ENCODE measurements around the gene ATG101.

ATG101 gene, protein sequence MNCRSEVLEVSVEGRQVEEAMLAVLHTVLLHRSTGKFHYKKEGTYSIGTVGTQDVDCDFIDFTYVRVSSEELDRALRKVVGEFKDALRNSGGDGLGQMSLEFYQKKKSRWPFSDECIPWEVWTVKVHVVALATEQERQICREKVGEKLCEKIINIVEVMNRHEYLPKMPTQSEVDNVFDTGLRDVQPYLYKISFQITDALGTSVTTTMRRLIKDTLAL

GRCh38 chr12:52069327-52070184 is at the start of gene ATG101:
Gene ATG101, plus strand, starts transcription at chr12:52069978. Its CDS starts 3,673 bp downstream, at chr12:52073651.
- peak; percentile 83 for DNase-seq

GRCh38 chr12:52020539-52021336 is 49.0 kb upstream of the ATG101 start:
- peak; percentile 43 for DNase-seq

DNA sequence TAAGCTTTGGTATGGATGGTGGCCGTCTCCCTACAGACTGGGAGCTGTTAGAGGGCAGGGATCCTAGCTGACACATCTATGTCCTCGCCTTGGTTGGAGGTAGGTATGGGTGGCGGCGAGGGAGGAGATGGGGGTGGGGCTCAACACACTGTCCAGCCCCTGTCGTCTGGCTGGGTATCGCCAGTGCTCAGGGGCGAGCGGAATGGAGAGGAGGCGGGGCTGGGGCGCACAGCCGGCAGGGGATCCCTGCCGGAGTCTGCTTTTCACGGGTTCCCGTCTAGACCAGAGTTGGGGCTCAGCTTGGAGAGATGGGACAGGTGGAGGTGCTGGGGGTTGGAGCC is 47.0 kb upstream of the ATG101 start:
- peak; percentile 55 for DNase-seq

DNA sequence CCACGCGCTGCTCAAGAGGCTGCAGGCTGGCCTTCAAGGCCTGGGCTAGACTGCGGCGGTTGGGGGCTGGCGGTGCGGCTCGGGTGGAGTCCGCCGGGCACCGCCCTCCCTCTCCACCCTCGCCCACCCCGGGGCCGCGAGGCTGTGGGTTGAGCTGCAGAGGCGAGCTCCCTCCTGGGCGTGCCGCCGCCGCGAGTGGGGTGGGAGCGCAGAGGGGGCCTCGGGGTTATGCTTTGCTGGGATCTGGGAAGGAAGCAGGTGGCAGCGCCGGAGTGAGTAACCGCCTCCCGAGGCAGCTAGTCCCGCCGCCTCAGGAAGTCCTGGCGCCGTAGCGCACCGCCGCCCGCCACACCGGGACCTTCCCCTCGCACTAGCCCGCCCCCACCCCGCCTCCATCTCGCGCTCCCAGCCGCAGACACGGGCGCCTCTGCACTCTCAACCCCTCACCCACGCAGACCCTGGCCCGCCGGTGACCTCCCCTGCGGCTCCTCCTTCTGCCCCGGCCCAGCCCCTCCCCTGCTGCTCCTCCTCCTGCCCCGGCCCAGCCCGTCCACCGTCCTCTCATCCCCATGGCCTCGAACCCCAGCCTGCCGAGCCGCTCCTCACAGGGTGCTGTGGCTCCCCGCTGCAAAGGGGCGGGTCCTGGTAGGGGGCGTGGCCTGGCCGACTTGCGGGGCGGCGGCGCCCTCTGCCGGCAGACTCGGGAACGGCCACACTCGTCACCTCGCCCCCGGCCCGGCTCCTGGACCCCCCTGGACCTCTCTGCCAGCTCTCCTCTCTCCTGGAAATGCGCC is 46.4 kb upstream of the ATG101 start:
- peak; percentile 88 for DNase-seq

DNA sequence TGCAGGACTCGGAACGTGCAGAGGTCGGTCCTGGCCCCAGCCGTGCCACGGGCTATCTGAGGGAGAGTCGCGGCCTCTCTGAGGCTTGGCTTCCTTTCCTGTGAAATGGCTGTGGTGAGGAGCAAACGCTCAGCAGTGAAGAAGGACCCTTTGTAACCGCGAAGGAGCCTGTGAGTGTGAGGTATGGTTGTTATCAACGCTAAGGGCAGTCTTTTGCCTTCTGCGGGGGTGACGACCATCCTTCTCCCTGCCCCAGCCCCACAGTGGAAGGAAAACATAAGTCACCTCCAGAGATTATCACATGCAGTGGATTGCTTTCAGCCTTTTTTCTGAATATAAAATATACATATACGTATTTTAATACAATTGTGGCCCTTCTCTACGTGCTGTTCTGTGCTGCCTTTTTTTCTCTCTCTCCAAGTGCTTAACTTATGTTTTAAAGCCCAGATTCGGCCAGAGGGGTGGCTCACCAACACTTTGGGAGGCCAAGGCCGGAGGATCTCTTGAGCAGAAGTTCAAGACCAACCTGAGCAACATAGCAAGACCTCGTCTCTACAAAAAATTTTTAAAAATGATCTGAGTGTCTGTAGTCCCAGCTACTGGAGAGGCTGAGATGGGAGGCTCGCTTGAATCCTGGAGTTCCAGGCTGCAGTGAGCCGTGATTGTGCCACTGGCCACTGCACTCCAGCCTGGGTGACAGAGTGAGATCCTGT is 45.6 kb upstream of the ATG101 start:
- DNase-seq, result no peak

- DNase-seq, result peak; percentile 57
Measured at GRCh38 chr12:52024845-52025230, 44.9 kb upstream of the ATG101 start.

GRCh38 chr12:52026263-52026662 is 43.5 kb upstream of the ATG101 start:
- no peak for DNase-seq

GRCh38 chr12:52027085-52027843 is 42.5 kb upstream of the ATG101 start:
- DNase-seq, result no peak

GRCh38 chr12:52029685-52030084 is 40.1 kb upstream of the ATG101 start:
- no peak for DNase-seq

DNA sequence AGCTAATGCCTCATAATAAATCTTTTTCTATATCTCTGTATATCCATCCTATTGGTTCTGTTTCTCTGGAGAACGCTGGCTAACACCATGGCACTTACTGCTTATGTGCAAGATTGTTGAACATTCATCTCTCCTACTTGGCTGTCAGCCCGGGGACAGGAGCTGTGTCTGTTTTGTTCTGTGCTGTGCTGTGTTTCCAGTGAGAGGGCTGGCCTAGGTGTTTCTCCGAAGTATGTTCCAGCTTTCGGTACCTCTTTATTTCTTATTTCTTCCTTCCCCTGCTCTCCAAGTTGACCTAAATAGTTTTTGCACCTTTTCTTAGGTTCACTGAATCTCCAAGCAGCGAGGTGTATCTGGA is 37.4 kb upstream of the ATG101 start:
- DNase-seq, result no peak

DNA sequence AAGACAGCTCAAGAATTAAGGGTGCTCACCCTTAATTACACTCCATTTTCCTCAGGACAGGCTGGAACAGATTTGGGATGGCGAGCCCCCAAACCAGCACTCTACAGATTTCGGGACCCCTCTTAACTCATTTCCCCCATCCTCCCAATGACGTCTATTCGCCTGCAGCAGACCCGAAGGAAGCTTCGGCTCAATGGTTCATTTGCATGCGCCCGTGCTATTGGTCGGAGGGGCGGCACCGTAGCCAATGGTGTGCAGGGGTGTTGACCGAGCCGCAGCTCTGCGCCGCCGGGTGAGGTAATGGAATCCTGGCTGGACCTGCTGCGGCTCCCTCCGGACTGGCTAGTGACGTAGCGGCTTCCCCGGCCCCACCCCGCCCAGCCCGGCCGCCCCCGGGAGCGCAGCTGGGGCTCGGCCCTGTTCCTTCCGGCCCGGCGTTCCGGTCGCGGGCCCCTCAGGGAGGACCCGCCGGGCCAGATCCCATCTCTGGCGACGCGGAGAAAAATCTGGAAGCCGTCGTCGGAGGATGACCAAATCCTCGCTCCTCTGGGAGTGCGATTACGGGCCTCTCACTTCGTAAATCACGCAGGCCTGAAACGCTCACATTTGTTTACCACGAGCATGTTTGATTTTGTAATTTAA is 36.9 kb upstream of the ATG101 start:
- peak; percentile 88 for DNase-seq

- DNase-seq, result no peak
Measured at GRCh38 chr12:52033446-52034140, 36.2 kb upstream of the ATG101 start.

DNA sequence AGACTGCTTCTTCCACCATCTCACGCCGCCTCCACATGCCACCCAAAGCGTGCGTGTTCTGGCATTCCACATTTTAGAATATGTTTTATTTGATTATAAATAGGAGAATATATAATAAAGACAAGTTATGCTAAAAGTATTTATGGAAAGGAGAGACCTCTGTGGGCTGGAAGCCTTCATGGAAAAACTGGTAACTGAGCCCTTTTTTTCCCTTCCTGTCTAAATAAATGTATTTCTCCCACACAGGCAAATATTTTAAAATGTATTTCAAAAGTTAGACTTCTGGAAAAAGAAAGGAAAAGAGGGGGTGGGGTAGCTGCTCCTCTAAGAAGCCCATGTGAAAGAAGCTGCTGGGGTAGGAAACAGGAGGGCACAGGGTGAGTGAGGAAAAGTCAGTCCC is 34.6 kb upstream of the ATG101 start:
- no peak for DNase-seq

- no peak for DNase-seq
Measured at GRCh38 chr12:52035926-52036325, 33.9 kb upstream of the ATG101 start.

DNA sequence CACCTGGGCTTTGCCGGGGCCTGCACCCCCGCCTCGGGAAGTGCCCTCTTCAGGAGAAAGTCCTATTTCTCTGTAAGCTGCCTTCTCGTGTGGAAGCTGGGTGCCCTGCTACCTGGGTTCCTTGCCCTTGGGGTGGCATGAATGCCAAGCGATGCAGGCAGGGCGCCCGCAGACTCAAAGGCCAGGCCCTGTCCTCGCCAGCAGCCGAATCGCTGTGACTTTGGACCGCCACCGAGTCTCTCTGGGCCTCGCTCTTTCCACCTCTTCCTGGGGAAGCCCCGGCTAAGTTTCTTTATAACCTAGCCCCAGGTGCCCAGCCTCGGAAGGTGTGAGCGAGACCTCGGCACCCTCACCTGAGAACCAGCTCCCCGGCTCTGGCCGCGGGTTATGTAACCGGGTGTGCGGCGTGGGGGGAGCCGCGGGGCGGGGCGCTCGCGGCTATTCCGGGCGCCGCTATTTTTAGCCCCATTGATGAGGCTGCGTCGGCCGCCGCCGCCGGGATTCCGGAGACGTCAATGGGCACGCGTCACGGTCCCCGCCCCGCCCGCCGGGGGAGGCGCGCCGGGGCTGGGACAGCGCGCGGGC is 33.1 kb upstream of the ATG101 start:
- no peak for DNase-seq

DNA sequence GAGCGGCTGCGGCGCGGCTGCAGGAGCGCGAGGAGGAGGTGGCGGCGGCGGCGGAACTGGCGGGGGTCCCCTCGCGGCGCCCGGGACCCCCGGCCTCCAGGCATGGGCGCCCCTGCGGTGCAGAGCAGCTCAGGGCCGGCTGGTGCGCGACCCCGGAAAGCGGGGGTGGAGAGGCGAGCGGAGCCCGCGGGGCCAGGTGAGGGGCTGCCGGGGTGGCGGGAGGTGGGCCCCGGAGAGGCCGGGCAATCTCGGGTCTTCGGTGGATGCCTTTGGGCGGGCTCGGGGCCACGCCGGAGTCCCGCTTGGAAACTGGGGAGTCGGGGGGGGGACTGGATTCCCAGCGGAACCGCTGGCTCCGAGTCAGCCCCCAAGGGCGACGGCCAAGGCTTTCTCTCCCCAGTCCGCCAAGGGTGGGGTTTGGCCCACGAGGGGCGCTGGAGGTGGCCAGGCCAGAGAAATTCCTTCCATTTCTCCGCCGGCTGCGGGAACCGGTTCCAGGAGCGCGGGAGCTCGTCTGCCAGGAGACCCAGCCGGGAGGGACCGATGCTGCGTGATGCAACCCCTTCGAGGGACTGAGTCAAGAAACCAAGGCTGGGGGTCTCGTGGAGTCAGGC is 32.4 kb upstream of the ATG101 start:
- no peak for DNase-seq

- no peak for DNase-seq
Measured at GRCh38 chr12:52038447-52038846, 31.3 kb upstream of the ATG101 start.

DNA sequence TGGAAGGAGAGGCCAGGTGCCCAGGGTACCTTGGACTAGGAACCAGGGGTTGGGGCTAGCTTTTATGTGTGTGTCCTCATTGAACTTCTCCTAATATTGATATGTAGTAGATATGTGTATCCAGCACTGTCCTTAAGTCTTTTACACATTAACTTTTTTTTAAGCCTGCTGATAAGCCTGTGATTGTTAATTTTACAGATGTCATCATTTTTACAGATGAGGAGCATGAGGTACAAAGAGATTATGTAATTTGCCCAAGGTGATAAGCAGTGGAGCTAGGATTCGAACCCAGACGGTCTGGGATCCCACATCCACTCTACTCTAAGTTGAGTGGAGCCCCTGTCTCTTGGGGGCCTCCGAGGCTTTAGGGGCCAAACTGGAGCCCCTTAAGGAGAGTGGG is 28.7 kb upstream of the ATG101 start:
- DNase-seq, result no peak

- no peak for DNase-seq
Measured at GRCh38 chr12:52041695-52042123, 28.1 kb upstream of the ATG101 start.
